GM18505 (cell line): Measurements from ENCODE around the gene GPSM1.
A peak's percentile ranks its signal among the peaks of the same experiment; 100 is the strongest.
"Not testable (repeated sequence)": the region's sequence is repeated elsewhere in the genome, so short reads cannot be mapped to it uniquely, and the experiment has no call there.

ENCODE experiments used
- ATAC-seq: cut with Tn5 transposase; IDR thresholded peaks from one replicate; pipeline ENCODE4 v1.9.1; 2021; ENCODE audit not compliant: unreplicated experiment
- POLR2A ChIP-seq: IDR thresholded peaks from 4 replicates; pipeline ENCODE4 v1.6.1; 2011; ENCODE audit warnings: borderline replicate concordance; ENCODE audit not compliant: insufficient read depth, insufficient read length; ENCODE audit errors: extremely low read depth

The GPSM1 gene

GRCh38 chr9:136398286-136398685 is 70.9 kb downstream of the GPSM1 start:
- TF ChIP-seq POLR2A, result no peak
- ATAC-seq, result no peak

GRCh38 chr9:136399176-136400037 is 72.1 kb downstream of the GPSM1 start:
- no peak for TF ChIP-seq POLR2A
- ATAC-seq, result peak; percentile 28

- peak; percentile 66 for ATAC-seq
- peak; percentile 82 for TF ChIP-seq POLR2A
These were observed 72.9 kb downstream of the GPSM1 start, which contains the start of gene SNAPC4 for GRCh38 chr9:136400038-136400834. TSS of gene SNAPC4 (minus strand) at chr9:136400170. CDS start at chr9:136398428, 1,742 bp downstream.

GRCh38 chr9:136401173-136401922 is 74.0 kb downstream of the GPSM1 start:
- ATAC-seq, result no peak
- TF ChIP-seq POLR2A, result no peak

GRCh38 chr9:136402067-136402466 is 74.7 kb downstream of the GPSM1 start:
- TF ChIP-seq POLR2A, result no peak
- no peak for ATAC-seq

GRCh38 chr9:136403538-136403914 is 76.2 kb downstream of the GPSM1 start:
- no peak for ATAC-seq
- TF ChIP-seq POLR2A, result peak; percentile 14

- no peak for ATAC-seq
These were observed 76.8 kb downstream of the GPSM1 start for GRCh38 chr9:136403915-136404800.

GRCh38 chr9:136404801-136405136 is 77.4 kb downstream of the GPSM1 start:
- ATAC-seq, result no peak
- no peak for TF ChIP-seq POLR2A

More at GRCh38 chr9:136403915-136404800, 76.8 kb downstream of the GPSM1 start:
- no peak for TF ChIP-seq POLR2A

GRCh38 chr9:136405481-136405880 is 78.1 kb downstream of the GPSM1 start:
- no peak for TF ChIP-seq POLR2A
- no peak for ATAC-seq

- not testable (repeated sequence) for ATAC-seq
These were observed 78.6 kb downstream of the GPSM1 start for GRCh38 chr9:136405904-136406303.

GRCh38 chr9:136407061-136407460 is 79.7 kb downstream of the GPSM1 start:
- not testable (repeated sequence) for ATAC-seq

GRCh38 chr9:136407911-136408310 is 80.6 kb downstream of the GPSM1 start:
- TF ChIP-seq POLR2A, result no peak
- no peak for ATAC-seq
